WTC11 (cell line): ENCODE measurements around the gene TNK2. TPM values are rescaled to one million over a fixed set of nuclear protein-coding genes. Genes with fewer than 3 reads are reported as not detected.

Experiments
- ATAC-seq: fragments of 200-7000 bp; cut with Tn5 transposase; 2 replicates; pipeline ENCODE4 v1.10.0; 2021; ENCODE audit warnings: mild to moderate bottlenecking, moderate library complexity
- CTCF ChIA-PET: fragments of 300-600 bp; sonication (Branson Sonifier 250); formaldehyde crosslinking; loops from one replicate; lab custom pipeline; 2021; ENCODE audit warnings: antibody characterized with exemption; lab: Charles Lee
- POLR2A ChIA-PET: fragments of 350-600 bp; sonication (Branson Sonifier 250); formaldehyde crosslinking; loops from one replicate; lab custom pipeline; 2021; ENCODE audit warnings: antibody characterized with exemption; lab: Charles Lee
- DNase-seq: peaks from one replicate; pipeline ENCODE4 v3.0.0; 2021; ENCODE audit warnings: low spot score
- H3K27ac Mint-ChIP-seq: 2 replicates; pipeline ENCODE4 v1.8.0; 2021; ENCODE audit warnings: mixed read lengths
- H3K27me3 Mint-ChIP-seq: 2 replicates; pipeline ENCODE4 v1.8.0; 2021; ENCODE audit warnings: low read depth, mild to moderate bottlenecking, moderate library complexity, mixed read lengths
- H3K36me3 Mint-ChIP-seq: 2 replicates; pipeline ENCODE4 v1.8.0; 2021; ENCODE audit warnings: mixed read lengths
- H3K4me1 Mint-ChIP-seq: 2 replicates; pipeline ENCODE4 v1.8.0; 2022; ENCODE audit warnings: mixed read lengths
- H3K4me3 Mint-ChIP-seq: 2 replicates; pipeline ENCODE4 v1.8.0; 2021; ENCODE audit warnings: mild to moderate bottlenecking, moderate library complexity, mixed read lengths
- H3K9me3 Mint-ChIP-seq: 2 replicates; pipeline ENCODE4 v1.8.0; 2021; ENCODE audit warnings: mixed read lengths
- AFF4 ChIP-seq: sonication (generic); formaldehyde crosslinking; IDR thresholded peaks from 2 replicates; pipeline ENCODE4 v1.8.1; 2023; ENCODE audit warnings: mild to moderate bottlenecking, missing genetic modification reagents, borderline replicate concordance
- ELF4 ChIP-seq: sonication (generic); formaldehyde crosslinking; IDR thresholded peaks from 2 replicates; pipeline ENCODE4 v1.8.1; 2022; ENCODE audit warnings: low read depth, mild to moderate bottlenecking, moderate library complexity, missing genetic modification reagents
- GABPB1 ChIP-seq: sonication (generic); formaldehyde crosslinking; IDR thresholded peaks from 2 replicates; pipeline ENCODE4 v1.8.1; 2023; ENCODE audit warnings: mild to moderate bottlenecking, missing genetic modification reagents
- MLX ChIP-seq: sonication (generic); formaldehyde crosslinking; IDR thresholded peaks from 2 replicates; pipeline ENCODE4 v1.8.1; 2023; ENCODE audit warnings: mild to moderate bottlenecking, missing genetic modification reagents, moderate library complexity
- SP1 ChIP-seq: sonication (generic); formaldehyde crosslinking; conservative IDR thresholded peaks from 2 replicates; pipeline ENCODE4 v1.8.1; 2022; ENCODE audit warnings: missing genetic modification reagents
- TEAD4 ChIP-seq: sonication (generic); formaldehyde crosslinking; IDR thresholded peaks from 2 replicates; pipeline ENCODE4 v1.8.0; 2022; ENCODE audit warnings: mild to moderate bottlenecking, missing genetic modification reagents
- TP53 ChIP-seq: sonication (generic); formaldehyde crosslinking; IDR thresholded peaks from 2 replicates; pipeline ENCODE4 v1.8.1; 2023; ENCODE audit warnings: mild to moderate bottlenecking, missing genetic modification reagents
- ZNF138 ChIP-seq: sonication (generic); formaldehyde crosslinking; conservative IDR thresholded peaks from 2 replicates; pipeline ENCODE4 v1.8.1; 2022; ENCODE audit warnings: mild to moderate bottlenecking, moderate library complexity, missing genetic modification reagents
- ZNF317 ChIP-seq: sonication (generic); formaldehyde crosslinking; IDR thresholded peaks from 2 replicates; pipeline ENCODE4 v1.8.1; 2023; ENCODE audit warnings: low read depth, mild to moderate bottlenecking, moderate library complexity, missing genetic modification reagents, borderline replicate concordance
- ZNF512 ChIP-seq: sonication (generic); formaldehyde crosslinking; IDR thresholded peaks from 2 replicates; pipeline ENCODE4 v1.8.1; 2022; ENCODE audit warnings: missing genetic modification reagents, borderline replicate concordance
- ZNF532 ChIP-seq: fragments of 250-450 bp; sonication (Bioruptor Pico); IDR thresholded peaks from 2 replicates; pipeline ENCODE4 v1.9.0; 2021; ENCODE audit warnings: mild to moderate bottlenecking, borderline replicate concordance
- total RNA-seq: library from RNA; stranded (reverse); gene quantifications from 3 replicates; pipeline ENCODE4 v1.2.3, GENCODE V29; 2021
- TF ChIP-seq, protein P1 (sequence below): sonication (generic); formaldehyde crosslinking; IDR thresholded peaks from 2 replicates; pipeline ENCODE4 v1.8.1; 2022; ENCODE audit warnings: mild to moderate bottlenecking, moderate library complexity, missing genetic modification reagents
- TF ChIP-seq, protein P2 (sequence below): sonication (generic); formaldehyde crosslinking; IDR thresholded peaks from 2 replicates; pipeline ENCODE4 v1.8.0; 2022; ENCODE audit warnings: mild to moderate bottlenecking, missing genetic modification reagents

TNK2 gene
- total RNA-seq, 1 experiment from 2014 or later, result 58.4 TPM

DNA sequence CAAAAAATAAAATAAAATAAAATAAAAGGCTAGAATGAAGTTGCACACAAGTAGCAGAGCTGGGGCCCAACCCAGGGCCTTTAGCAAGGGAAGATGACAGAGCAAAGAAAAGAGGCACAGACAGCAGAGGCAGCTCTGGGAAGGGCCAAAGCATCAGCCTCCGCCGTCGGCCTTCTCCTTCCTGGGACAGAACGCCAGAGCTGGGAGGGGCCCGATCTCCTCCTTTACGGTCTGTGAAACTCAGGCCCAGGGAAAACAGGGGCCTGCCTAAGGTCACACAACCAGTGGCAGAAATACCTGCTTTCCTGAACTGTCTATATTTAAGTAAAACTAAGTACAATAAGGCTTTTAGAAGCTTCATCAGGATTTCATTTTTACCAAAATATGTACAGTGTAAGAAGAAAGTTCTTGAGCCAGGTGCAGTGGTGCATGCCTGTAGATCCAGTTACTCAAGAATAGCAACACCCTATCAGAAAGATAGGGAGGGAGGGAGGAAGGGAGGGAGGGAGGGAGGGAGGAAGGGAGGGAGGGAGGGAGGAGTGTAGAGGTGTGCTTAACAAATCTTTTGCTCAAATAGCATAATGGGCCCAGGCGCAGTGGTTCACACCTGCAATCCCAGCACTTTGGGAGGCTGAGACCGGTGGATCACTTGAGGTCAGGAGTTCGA is 53.6 kb downstream of the TNK2 start:
- DNase-seq, result no peak
- H3K9me3 Mint-ChIP-seq, result no peaks in the 10 kb centered on the region
- no peak overlapping the region for H3K4me3 Mint-ChIP-seq
- H3K27me3 Mint-ChIP-seq, result 0 out of 2 replicates have a peak, but pooled peaks cover 4% of the 10 kb centered on the region
- TF ChIP-seq TEAD4 (CRISPR knock-in tag) (no peak), MLX (CRISPR knock-in tag) (no peak), SP1 (CRISPR knock-in tag) (no peak), ZNF317 (CRISPR knock-in tag) (no peak), GABPB1 (CRISPR knock-in tag) (no peak), ZNF532 (CRISPR knock-in tag) (no peak), ZNF512 (CRISPR knock-in tag) (no peak), ELF4 (no peak), TP53 (no peak), AFF4 (CRISPR knock-in tag) (no peak), ZNF138 (CRISPR knock-in tag) (no peak)
- TF ChIP-seq, protein P1, sequence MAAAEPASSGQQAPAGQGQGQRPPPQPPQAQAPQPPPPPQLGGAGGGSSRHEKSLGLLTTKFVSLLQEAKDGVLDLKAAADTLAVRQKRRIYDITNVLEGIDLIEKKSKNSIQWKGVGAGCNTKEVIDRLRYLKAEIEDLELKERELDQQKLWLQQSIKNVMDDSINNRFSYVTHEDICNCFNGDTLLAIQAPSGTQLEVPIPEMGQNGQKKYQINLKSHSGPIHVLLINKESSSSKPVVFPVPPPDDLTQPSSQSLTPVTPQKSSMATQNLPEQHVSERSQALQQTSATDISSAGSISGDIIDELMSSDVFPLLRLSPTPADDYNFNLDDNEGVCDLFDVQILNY (CRISPR knock-in tag), result no peak
- TF ChIP-seq, protein P2, sequence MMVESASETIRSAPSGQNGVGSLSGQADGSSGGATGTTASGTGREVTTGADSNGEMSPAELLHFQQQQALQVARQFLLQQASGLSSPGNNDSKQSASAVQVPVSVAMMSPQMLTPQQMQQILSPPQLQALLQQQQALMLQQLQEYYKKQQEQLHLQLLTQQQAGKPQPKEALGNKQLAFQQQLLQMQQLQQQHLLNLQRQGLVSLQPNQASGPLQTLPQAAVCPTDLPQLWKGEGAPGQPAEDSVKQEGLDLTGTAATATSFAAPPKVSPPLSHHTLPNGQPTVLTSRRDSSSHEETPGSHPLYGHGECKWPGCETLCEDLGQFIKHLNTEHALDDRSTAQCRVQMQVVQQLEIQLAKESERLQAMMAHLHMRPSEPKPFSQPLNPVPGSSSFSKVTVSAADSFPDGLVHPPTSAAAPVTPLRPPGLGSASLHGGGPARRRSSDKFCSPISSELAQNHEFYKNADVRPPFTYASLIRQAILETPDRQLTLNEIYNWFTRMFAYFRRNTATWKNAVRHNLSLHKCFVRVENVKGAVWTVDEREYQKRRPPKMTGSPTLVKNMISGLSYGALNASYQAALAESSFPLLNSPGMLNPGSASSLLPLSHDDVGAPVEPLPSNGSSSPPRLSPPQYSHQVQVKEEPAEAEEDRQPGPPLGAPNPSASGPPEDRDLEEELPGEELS (CRISPR knock-in tag), result no peak
- TF ChIP-seq, all 79 proteins: peak for 0
- Mint-ChIP-seq H3K4me1 (peaks cover 17% of the 10 kb centered on the region), H3K27ac (no peak overlapping the region), H3K36me3 (no peaks in the 10 kb centered on the region)
- ATAC-seq, result no peak
- ChIA-PET POLR2A (no interaction called here), CTCF (interaction anchor here (1.5 to 8.2 kb wide), 3 partner anchors 8 to 39 kb away, joined by 7 to 167 read pairs (median 15); no protein-coding TSS in a partner anchor)
